ENCODE data around the gene PKP3.
A peak's percentile ranks its signal among the peaks of the same experiment; 100 is the strongest.
"Not testable (repeated sequence)": the region's sequence is repeated elsewhere in the genome, so short reads cannot be mapped to it uniquely, and the experiment has no call there.

Gene PKP3

GRCh38 chr11:429931-430456 lies 36.0 kb downstream of the PKP3 start:
- DNase-seq (ENCODE audit: low read depth in 2 of 2): no peak

DNA sequence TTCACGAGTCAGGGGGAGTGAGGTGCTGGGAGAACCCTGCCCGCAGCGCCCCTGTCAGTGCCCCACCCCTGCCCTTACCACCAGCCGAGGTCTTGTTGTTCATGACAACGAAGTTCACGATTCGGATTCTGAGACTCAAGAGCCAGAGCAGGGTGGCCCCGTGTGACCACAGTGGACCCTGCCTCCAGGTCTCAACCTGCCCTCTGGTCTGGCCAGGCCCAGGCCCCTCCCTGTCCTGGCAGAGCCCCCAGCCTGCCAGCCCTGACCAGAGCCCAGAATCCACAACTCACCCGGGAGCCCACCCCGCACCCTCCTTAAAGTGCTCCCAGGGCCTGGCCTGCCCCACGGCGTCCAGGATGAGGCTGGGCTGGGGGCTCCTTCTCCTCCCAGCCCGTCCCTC lies 37.9 kb downstream of the PKP3 start:
- DNase-seq (ENCODE audit: low read depth in 2 of 2): no peak

GRCh38 chr11:432501-433100 lies 38.6 kb downstream of the PKP3 start:
- no peak for DNase-seq (ENCODE audit: low read depth in 2 of 2)

DNA sequence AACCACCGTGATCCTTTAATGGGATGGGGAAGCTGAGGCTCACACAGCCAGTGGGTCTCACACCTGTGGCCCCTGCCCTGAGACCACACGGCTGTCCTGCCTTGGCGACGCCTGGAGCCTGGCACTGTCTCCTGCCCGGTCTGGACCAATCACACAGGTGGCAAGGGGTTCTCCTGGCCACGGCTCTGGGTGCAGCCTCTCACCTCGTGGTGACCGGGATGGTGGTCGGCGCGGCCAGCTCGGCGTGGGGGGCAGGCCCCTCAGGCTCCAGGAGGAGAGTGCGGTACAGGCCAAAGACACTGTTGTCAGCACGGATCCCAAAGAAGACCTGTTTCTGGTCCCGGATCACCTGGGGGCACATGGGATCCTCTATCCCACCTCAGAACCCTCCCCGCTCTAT lies 39.1 kb downstream of the PKP3 start:
- no peak for DNase-seq (ENCODE audit: low read depth in 2 of 2)

GRCh38 chr11:433641-434040 lies 39.6 kb downstream of the PKP3 start:
- DNase-seq (ENCODE audit: low read depth in 2 of 2): no peak

GRCh38 chr11:434496-434895 lies 40.5 kb downstream of the PKP3 start:
- no peak for DNase-seq (ENCODE audit: low read depth in 2 of 2)

GRCh38 chr11:434999-435740 lies 41.2 kb downstream of the PKP3 start:
- DNase-seq (ENCODE audit: low read depth in 2 of 2): not testable (repeated sequence)

- DNase-seq (ENCODE audit: low read depth in 2 of 2): no peak
Observed at GRCh38 chr11:437228-437870, 43.3 kb downstream of the PKP3 start.

DNA sequence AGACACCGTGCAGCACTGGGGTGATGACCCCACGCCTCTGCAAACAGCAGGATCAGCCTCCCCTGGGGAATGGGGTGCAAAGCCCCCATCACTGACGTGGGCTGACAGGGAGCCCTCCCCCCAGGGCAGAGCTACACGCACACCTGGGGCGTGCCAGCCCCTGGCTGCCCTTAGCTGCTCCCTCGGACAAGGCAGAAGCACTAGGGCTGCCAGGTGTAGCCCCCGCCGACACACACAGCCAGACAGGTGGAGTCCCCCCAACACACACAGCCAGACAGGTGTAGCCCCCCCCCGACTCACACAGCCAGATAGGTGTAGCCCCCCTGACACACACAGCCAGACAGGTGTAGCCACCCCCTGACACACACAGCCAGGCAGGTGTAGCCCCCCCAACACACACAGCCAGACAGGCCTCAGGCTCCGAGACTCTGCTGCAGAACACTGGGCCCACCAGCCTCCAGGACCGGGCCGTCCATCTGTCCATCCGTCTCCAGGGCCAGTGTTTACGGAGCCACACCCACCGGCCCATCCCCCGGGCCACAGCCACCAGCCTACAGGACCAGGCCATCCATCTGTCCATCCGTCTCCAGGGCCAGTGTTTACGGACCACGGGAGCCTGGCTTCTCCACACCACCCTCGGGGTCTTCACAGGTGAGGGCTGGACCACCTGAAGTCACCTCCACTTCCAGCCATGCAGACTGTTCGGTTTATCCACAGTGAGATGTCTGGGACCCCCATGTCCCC lies 44.3 kb downstream of the PKP3 start:
- DNase-seq (ENCODE audit: low read depth in 2 of 2): no peak

GRCh38 chr11:439315-440064 lies 45.5 kb downstream of the PKP3 start:
- no peak for DNase-seq (ENCODE audit: low read depth in 2 of 2)

GRCh38 chr11:440065-441042 lies 46.3 kb downstream of the PKP3 start:
- DNase-seq (ENCODE audit: low read depth in 2 of 2): no peak

- no peak for DNase-seq (ENCODE audit: low read depth in 2 of 2)
Observed at GRCh38 chr11:441043-441417, 47.0 kb downstream of the PKP3 start.

GRCh38 chr11:441418-442274 lies 47.6 kb downstream of the PKP3 start, which contains the start of gene ANO9:
TSS of gene ANO9 (minus strand) at chr11:442011. CDS start at chr11:441926, 85 bp downstream.
- DNase-seq (ENCODE audit: low read depth in 2 of 2): peak in 1 of 2 donors; percentile 23

- no peak for DNase-seq (ENCODE audit: low read depth in 2 of 2)
Observed at GRCh38 chr11:442611-443081, 48.6 kb downstream of the PKP3 start.

DNA sequence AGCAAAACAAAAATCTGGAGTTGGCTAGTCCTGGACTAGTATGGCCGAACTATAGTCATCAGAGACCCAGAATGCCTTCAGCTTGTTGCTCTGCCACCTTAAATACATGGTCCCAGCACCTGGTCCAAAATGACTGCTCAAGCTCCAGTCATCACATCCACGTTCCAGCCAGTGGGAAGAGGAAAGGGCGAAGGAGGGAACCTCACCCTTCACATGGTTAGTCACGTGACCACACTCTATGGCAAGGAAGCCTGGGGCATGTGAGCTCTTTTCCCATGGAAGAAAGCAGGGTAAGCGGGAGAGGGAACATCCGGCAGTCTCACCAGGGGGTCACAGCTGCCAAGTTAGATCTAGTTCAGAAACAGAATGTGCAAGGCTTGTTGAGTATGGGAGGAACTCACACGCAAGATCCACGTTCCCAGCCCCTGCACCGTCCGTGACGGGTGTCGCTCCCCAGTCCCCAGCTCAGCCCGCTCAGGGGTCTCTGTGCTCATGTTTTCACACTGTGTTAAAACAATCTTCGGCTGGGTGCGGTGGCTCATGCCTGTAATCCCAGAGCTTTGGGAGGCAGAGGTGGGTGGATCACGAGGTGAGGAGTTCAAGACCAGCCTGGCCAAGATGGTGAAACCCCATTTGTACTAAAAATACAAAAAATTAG lies 49.7 kb downstream of the PKP3 start:
- DNase-seq (ENCODE audit: low read depth in 2 of 2): no peak

GRCh38 chr11:444396-445144 lies 50.6 kb downstream of the PKP3 start:
- no peak for DNase-seq (ENCODE audit: low read depth in 2 of 2)

GRCh38 chr11:445765-446588 lies 52.0 kb downstream of the PKP3 start:
- no peak for DNase-seq (ENCODE audit: low read depth in 2 of 2)
